GM18498 (cell line): ENCODE results near the gene PCNX2.

Experiments
- ATAC-seq: cut with Tn5 transposase; IDR thresholded peaks from one replicate; pipeline ENCODE4 v1.9.1; 2021; ENCODE audit warnings: mild to moderate bottlenecking, moderate library complexity; ENCODE audit not compliant: unreplicated experiment

PCNX2 gene

DNA sequence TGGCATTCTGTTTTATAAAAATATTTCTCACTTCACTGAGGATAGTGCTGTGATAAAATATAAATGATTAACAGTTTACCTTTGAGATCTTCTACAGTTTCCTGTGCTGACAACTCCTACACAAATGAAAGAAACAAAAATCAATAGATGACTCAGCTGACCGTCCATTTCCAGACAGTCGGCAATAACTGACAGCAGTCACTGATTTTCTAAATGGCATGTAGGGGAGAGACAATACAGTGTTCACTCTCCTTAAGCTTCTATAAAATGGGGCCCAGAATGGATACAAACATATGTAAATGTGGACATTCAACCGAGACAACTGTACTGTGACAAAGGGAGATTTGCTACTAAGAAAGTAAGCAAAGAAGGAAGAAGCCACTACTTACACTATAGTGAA, 34.3 kb downstream of the PCNX2 start:
- ATAC-seq = peak; percentile 94

DNA sequence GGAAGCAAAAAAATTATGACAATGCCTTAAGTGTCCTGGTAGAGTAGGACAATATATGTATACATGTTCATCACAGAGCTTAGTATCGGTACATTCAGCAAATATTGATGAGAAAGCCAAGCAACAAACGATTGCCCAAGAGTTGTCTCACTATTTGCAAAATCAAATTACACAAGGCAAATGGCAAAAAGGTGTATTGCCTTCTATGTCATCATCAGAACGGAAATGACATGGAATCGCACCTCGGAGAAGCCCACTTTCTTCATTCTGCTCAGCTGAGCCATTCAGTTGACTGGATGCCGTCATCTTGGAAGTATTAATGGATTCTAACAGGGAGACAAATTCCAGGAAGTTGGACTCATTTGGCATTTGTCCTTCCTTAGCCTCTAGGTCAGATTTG, 37.7 kb downstream of the PCNX2 start:
- no peak for ATAC-seq

DNA sequence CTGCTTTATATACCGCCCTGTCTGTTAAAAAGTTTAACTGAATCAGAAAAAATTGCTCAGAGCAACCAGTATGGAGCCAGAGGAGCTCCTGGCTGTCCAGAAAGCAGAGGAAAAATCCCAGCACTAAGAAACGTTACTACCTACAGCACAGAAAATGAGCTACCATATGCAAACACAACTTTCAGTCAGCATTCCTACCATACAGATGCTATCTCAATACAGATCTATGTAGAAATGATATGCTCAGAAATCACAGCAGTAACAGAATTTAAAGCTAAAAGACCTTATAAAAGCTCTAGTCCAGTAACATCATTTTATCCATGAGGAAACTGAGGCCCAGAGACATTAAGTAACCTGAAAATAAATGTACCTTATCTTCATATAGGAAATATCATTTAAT, 38.7 kb downstream of the PCNX2 start:
- ATAC-seq = no peak

DNA sequence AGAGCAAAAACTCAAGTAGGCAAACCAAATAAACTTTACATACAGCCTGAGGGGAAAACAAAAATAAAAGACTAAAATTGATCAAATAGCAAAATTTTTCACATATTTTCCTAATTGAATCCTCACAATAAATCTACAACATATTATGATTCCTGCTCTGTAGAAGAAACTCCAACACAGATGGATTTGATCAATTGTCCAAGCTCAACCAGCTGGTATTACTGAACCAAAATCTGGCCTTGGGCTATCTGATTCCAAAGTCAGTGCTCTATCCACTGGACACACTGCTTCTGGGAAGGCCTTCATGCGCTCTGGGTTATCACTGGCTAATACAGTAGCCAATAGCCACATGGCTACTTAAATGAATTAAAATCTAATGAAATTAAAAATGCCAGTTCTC, 39.3 kb downstream of the PCNX2 start:
- no peak for ATAC-seq

DNA sequence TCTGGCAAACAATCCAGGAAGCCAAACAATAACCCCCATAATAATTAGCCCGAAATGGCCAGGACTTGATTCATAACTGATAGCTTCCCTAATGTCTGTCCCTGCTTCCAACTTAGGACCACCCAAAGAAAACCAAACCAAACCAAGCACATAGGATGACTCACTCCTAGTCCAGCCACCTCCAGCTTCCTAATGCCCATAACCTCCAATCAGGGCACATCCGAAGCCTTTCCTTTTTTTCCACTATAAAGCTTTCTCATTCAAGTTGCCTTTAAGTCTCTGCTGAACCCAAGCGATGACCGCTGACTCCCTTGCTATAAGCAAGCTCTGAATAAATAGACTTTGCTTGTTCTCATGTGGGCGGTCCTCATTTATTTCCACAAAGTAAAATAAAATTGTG, 40.4 kb downstream of the PCNX2 start:
- no peak for ATAC-seq

DNA sequence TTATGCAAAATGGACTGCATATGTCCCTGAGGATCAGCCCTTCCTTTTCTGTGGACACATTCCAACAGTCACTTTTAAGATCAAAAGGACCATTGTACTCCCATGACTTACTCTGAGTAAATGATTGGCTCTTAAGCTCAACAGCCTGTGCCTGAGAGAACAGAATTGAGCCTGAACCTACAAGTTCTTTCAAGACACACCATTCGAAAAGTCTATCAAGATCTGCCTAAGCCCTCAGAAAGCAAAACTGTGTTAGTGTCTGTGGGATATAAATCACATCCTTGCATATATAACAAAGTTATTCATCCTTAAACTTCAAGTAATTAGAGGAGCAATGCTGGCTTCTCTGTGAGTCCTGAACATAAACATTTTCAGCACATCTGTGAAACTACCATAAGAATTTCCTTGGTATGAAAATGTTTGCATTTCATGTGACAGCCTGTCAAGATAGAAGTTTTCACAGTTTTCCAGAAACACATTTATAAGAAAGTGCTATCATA, 41.6 kb downstream of the PCNX2 start:
- no peak for ATAC-seq

DNA sequence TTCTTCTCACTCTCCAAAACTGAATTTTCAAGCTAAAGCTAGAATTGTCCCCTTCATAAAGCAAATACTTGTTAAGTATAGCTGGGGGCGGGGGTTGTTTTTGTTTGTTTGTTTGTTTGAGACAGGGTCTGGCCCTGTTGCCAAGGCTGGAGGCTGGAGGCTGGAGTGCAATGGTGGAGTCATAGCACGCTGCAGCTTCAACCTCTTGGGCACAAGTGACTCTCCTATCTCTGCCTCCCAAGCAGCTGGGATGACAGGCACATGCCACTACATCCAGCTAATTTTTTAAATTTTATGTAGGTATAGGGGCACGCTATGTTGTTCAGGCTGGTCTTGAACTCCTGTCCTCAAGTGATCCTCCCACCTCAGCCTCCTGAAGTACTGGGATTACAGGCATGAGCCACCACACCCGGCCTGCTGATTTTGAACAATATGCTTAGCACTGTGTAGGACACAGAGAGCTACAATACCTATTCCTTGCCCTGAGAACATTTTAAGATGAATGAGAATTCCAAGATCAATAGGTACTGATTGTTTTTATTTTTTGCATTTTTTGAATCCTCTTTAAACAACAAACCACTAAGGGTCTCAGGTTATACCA, 42.2 kb downstream of the PCNX2 start:
- ATAC-seq = no peak

DNA sequence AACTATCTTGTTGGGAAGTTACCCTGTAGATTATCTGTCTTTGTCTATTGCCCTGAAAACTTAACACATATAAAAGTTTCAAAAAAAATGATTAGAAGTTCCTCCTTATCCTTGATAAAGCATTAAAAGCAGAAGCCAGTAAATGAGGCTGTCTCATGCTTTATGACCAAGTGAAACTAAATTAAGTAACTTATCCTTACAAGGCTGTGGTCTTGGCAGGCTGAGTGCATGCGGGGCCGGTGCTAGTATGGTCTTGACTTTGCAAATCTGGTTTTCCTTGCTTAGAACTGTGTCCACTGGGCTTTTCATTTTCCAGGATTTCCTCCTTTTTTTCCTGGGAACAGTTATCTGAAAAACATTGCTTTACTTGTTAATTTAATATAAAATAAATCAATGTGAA, 43.1 kb downstream of the PCNX2 start:
- no peak for ATAC-seq

DNA sequence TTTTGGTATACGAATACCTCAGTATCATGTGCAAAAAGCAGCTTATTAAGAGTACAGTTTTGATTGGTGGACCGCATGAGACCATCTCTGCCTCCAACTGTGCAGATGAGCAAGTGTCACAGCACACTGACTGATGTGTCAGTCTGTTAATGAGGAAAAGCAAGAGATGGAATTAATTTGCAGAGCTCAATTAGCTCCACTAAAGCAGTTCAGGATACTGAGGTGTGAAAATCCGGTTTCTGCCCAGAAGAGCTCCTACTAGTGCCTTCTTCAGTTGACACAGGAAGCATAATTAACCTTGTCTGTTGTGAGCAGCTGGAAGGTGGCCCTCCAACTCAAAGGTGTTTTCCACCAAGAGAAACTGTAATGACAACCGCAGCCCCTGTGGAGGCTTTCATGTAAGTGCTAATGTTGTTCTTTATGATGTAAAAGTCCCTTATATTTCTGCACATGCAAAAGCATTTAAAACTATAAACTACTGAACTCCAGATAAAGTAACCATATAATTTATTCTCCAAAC, 44.3 kb downstream of the PCNX2 start:
- no peak for ATAC-seq

DNA sequence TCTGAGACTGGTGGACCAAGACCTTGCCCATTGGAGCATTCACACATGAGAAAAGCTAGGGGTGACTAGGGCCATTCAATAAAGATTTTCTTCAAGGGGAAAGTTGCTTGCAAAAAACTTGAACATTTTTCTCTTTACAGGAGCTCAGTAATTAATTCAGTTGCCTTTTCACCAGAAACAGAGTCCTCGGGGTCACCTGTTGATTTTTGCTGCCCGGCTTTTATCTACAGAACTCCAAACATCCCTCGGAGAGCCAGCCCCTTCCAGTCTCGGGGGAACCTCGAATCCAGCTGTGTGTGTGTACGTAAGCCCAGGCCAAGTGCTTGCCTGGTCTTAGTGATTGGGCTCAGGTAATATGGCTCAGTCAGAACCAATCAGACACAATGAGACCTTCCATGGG, 47.5 kb downstream of the PCNX2 start:
- ATAC-seq = no peak

DNA sequence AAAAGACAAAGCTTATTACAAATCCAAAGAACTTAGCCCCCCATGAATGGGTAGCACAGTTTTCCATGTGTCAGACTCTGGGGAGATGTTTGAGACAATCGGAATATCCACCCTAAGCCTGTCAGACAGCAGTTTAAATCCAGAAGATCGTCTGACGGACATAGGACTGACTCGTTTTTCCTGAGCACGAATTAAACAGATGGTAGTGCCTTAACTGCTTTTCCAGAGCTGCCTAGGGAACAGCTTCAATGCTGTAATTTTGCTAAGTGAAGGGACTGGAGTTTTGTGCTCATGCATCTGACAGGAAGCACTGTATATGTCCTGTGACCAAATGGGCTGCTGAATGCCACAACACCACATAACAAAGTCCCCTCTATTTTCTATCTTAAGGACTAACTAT, 48.6 kb downstream of the PCNX2 start:
- no peak for ATAC-seq

DNA sequence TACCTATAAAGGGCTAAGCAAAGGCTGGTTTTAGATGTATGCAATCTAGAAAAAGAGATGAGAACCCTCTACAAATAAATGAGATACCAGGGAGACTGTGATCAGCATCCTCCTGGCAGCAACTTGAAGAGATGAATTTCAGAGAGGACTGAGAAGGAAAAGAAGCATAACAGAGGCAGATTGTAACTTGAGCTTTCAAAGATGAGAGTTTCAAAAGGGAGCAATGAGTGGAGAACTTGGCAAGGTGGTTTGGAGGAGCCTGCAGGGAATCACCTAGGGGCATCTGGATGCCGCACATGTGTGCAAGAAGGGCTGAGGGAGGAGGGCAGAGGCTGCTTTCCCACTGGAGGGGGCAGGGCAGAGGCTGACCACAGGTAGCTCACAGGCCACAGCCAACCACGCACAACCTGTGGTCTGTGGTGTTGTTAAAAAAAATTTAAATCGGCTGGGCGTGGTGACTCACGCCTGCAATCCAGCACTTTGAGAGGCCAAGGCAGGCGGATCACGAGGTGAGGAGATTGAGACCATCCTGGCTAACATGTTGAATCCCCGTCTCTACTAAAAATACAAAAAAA, 50.2 kb downstream of the PCNX2 start:
- ATAC-seq = no peak

DNA sequence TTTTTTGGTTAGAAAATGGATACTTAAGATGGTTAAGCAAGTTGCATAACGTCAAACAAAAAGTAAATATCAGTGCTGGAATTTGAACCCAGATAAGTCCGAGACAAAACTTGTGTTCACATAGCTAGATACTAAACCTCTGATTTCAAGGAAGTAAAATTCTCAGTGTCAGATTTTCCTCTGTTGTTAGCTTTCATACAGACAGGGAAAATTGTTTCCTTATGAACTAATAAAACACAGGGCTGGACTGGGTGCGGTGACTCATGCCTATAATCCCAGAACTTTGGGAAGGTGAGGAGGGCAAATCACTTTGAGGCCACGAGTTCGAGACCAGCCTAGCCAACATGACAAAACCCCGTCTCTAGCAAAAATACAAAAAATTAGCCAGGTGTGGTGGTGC, 51.3 kb downstream of the PCNX2 start:
- no peak for ATAC-seq

DNA sequence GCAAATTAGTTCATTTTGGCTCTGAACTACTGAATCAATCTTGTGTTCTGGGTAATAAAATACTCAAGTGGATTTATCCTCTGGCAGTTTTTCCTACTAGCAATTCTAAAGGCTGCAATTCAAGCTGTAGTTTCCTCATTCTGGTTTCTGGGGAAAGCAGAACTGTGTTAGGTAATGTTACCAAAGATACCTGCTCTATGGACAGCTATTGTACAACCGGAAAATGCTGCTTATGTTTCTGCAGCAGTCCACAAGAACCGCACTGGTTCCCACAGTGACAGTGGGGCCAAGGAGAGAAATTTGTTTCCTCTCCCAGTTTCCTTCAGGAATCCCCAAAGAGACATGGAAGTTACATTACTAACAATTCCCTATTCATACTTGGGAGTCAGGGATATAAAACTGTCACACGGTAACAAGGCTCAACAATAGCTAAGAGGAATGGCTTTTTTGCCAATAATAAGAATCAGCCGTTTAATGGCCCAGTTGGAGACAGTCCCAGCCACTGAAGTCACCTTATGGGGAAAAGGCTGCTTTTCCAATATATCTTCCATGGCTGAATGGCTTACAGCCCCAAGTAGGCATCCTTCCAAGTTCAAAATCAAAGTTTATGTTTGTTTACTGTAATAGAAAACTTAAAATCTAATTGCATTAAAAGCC, 52.6 kb downstream of the PCNX2 start:
- no peak for ATAC-seq

DNA sequence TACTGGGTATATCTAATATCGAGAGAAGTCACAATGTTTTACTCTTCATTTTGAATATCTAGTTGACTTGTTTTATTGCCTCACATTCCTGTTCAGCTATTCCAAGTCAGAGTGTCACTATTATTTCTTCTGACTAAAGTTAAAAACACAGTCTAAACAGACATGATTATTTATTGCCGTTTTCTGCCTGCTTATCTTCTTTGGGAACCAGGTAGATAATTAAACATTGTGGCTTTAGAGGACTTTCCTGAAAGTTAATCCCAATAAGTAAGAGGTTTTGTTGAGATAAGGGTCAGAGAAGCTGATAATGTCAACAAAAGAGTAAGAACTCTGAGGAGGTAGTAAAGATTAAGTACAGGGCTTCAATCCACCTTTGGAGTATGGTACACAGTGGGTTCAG, 53.8 kb downstream of the PCNX2 start:
- no peak for ATAC-seq

DNA sequence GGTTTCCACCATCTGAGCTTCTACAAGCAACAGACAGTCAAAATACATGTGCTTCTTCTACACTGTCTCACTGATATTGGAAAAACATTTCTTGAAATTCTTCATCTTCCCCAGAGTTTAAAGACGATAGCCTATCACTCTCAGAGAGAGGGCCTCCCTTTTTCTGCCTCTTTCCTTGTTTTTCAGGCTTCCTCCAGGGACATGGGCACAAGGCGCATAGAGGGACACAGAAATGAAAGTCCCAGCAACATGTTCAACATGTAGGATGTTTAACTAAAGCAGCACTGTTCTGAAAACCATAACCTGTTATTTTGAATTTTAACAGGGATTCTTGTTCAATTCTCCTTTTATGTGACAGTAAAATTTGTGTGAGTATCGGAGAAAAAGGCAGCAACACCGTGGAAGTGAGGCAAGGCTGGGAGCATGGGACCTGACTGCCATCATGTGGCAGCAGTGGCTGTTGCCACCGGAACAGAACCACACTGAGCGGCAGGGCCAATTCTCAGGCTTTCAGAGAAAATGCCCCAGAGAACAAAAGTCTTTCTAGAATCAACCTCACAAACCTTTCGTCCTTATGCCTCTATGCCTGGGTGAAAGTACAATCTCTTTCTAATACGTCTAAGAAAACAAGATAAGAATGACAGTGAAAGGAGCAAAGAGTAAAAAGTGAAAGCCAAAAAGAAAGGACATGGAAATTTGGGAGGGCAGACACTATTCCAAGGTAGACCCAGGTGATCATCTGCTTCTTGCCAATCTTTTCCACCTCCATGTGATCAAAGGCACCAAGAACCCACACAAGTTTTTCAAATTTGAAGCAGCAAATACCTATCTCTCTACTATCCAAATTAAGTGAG, 54.5 kb downstream of the PCNX2 start:
- ATAC-seq = no peak

DNA sequence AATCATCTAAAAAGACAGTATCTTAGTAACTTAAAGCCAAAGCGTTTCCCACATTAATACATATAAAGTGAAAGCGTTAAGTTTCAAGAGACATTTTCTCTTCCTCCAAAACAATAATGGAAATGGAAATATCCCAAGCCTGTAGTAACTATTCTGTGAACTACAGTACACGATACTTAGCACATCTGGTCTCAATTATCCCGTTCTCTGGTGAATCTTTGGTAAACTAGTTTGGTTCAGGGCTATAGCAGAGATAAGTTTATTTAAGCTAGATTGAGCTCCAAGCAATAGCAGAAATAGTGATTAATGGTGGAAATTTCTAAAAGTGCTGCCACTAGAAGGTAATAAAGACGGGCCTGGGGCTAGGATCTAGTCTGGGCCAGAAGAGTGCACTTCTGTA, 55.2 kb downstream of the PCNX2 start:
- ATAC-seq = no peak

DNA sequence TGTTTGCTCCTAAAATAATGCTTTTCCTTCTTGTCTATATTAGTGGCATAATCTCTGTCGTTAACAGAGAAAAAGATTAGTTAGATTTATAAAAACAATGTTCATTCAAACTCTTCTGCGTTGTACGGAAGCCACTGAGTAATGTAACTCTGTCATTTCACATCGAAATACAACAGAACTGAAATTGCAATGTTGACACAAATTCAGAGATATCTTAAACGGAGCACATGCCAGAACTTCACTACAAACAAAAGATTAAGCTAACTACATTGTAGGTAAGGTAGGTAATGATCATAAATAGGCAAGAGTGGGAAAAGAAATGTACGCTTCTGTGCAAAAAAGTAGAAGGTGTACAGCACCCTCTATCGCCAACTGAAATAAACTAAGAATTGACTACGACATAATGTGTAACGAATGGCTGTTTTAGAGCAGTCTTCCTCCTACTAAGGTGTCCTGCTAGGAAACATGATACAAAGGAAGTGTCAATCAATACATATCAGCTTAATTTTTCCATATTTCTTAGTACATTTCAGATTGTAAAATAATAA, 56.6 kb downstream of the PCNX2 start:
- no peak for ATAC-seq

DNA sequence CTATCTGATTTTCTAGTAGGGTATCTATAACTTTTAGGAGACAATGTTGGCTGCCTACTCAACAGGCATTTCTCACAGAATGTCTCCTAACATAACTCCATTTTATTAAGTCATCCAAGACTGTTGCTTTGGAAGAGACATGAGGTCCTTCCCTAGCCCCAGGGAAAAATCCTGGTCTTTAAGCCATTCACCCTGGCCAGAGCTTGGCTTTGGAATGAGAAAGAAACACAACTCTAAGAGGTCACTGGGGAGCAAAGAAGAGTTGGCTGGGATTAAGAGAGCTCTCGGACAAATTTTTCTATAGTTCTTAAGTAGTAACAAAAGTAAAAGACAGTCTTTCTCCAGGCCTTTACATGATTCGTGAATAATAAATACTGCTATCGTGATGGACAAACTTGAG, 57.9 kb downstream of the PCNX2 start:
- no peak for ATAC-seq

DNA sequence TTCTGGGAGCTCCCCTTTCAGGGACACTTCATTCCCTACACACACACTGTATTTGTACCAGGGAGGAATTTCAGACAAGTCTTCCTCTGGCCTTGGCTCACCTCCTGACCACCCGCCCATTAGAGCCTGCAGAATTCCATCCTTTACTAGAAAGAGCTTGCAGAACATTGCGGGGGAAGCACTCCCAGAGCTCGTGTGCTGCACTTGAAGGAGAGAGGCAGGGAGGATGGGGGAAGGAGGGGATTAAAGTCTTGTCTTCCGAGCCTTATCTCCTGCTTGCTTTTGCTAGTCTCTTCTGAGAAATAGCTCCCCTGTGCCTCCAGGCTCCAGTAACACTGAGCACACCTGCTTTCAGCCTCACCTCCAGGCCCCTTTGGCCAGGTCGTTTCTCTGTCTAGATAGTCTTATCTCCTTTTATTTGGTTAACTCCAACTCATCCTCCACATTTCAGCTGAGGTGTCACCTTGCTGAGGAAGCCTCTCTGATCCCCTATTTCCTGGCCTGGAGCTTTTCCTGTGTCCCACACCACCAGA, 62.0 kb downstream of the PCNX2 start:
- no peak for ATAC-seq

DNA sequence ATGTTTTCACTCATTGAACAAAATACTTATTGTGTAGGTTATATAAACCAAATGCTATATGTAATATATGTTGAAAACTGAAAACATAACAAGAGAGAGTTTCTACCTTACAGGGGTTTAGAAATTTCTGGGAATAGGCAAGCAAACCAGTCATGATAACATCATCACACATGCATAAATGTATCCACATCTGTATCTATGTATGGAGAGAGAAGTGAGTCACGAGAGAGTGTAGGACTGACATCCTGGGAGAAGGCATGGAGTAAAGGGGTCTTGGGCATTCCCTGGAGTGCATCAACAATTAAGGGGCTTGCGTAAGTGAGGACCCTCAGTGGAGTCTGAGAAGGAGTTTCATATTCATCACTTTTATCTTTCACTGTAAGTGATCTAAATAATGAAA, 65.5 kb downstream of the PCNX2 start:
- ATAC-seq = no peak
